Stimulated activated CD4-positive, alpha-beta T cell treated with anti-CD3 and anti-CD28 coated beads, TNF-alpha, amount 100 ng/mL, for 48 hours (primary cell): Measurements from ENCODE around the gene F10.

Experiments used
- DNase-seq, 3 donors: peaks; one replicate each; pipeline ENCODE4 v3.0.0-alpha.2; 2020; ENCODE audit warnings: low read depth in 3 of 3

F10 gene

DNA sequence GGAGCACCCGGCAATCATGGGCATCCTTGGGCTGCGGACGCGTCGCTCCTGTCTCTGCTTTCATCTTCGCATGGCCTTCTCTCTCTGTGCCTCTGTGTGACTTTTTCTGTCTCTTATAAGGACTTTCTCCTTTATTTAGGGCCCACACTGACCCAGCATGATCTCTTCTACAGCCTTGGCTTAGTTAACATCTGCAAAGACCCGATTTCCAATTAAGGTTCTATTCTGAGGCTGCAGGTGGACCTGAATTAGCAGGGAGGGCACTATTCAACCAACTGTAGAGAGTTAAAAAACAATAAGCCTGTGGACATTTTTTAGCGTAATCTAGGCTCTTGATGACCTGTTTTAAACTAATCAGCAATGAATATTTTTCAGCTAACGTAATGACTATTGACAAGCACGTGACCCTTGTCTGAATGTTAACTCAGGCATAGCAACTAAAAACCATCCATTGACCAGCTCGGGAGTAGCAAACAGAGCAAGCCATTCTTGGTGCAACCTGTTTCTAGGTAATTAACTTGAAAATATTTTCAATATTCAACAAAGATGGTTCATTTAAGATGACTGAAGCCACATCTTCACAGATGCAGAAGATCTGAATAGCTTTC lies 15.2 kb downstream of the F10 start:
- DNase-seq = no peak

DNA sequence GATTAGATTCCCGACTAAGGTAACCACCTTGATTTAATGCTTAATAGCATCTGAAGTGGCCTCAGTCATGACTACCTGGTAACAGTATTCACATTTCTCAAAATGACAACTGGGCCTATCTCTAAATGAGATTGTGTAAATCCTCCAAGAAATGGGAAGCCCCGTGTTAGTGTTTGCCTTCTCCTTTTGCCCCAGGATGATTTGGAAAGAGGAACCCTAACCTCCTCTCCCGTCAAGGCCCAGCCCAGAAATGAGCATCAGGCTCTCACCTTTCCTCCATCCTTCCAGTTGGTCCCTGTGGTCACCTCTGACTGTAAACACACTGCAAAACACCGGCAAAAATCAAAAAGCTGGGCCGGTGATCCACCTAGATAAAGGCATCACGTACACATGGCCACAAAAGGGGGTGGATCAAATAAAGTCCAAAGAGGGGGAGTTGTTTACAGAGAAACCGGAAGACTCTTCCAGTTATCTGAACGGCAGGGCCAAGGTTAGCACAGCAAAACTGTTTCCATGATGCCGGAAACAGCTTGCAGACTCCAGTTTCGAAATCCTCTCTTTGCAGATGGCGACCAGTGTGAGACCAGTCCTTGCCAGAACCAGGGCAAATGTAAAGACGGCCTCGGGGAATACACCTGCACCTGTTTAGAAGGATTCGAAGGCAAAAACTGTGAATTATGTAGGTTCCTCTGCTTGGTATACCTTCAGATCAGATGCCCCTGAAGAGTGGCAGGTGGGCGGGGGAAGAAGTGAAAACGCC lies 16.4 kb downstream of the F10 start:
- no peak for DNase-seq

DNA sequence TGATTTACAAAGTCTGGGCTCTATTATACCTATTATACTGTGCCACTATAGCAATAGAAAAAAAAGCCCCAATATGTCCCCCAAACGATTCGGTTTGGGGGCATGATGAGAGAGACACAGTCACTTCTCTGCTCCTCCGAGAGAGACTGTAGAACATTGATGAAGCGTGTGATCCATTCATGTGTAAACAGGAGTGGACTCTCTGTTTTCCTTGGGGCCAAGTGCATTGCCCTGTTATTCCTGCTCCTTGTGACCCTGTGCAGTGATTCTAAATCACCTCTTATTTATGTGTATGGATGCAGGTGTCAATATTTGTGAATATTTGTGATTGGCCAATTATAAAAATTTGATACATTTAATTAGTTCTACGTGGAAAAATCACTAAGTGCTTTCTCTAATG lies 17.0 kb downstream of the F10 start:
- DNase-seq = no peak

DNA sequence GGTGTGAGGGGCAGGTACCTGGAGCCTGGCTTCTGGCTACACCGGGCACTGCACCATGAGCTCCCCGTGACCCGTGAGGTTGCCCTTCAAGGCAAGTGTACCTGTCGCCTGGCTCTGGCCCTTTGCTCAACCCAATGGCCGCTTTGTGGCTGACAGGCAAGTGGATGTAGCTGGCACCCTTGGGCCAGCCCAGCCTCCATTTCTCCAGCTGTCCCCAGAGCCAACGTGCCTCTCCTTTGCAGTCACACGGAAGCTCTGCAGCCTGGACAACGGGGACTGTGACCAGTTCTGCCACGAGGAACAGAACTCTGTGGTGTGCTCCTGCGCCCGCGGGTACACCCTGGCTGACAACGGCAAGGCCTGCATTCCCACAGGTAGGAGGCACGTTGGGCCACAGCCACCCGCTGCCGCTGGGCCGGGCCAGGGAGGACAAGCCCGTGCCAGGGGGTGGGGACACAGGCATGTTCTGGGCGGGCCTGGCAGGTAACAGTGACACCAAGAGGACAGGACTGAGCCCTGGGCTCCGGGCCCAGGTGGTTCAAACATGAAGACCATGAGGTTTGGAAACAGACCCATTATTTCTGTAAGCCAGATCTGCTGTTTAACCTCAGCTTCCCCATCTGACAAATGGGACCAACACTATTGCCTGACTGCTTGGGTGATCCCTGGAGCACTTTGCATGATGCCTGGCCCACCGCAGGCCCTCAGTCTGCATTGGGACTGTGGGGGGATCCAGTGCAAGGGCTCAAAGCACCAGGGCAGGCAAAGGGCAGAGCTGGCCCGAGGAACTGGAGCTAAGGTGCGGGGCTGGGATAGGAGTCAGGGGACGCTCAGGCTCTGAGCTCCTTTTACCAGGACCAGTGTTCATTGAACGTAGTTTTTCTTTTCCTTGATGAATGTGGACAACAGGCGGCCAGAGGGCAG lies 18.3 kb downstream of the F10 start:
- DNase-seq = no peak

DNA sequence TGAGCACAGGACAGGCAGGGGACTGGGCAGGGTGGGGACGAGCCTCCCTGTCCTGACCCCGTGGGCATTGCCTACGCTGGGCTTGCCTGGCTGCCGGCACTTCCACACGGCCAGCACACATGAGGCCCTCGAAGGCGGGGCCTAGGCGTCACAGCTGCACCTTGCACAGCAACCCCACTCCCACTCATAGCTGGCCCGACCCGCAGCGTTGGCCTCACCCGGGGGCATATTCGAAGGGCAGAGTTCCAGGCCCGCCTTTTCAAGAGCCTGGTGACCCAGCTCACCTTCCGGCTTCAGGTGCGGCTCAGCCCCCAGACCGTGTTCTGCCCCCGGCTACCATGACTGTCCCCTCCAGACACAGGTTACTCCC lies 19.0 kb downstream of the F10 start:
- no peak for DNase-seq

DNA sequence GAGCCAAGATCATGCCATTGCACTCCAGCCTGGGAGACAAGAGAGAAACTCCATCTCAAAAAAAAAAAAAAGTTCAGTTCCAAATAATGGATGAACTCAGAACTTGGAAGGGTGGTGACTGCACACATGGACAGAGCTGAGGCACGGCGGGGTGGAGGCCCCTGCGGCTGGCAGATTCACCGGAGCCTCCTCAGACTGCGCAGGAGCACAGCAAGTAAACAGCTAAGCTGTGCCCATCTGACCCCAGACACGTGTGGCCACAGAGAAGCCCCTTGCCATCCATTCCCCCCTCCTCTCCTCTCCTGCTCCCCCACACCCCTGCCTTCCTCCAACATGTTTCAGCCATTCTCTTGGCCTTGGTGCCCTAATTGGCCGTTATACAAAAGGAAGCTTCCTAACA lies 20.3 kb downstream of the F10 start:
- DNase-seq = no peak

DNA sequence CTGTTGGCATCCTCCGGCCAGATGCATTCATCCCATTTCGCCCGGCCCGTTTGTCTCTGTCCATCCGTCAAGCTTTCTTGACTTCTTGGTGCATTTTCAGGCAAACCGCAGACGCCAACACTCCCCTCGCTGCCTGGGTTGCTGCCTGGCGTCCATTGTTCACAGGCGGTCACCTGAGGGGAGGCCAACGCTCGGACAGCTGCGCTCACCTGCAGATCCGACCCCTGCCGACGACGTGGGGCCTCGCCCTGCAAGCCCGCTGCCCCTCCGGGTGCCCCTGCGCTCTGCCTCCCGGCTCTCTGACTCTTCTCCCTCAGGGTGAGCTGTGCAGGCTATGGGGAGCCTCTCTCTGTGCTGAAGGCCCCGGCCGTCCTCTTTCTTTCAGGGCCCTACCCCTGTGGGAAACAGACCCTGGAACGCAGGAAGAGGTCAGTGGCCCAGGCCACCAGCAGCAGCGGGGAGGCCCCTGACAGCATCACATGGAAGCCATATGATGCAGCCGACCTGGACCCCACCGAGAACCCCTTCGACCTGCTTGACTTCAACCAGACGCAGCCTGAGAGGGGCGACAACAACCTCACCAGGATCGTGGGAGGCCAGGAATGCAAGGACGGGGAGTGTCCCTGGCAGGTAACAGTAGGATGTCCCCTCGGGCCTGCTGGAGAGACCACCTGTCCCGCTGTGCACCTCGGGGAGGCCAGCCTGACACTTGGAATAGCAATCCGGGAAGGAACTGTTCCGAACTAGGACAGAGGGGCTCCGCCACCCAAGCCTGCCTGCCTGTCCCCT lies 21.1 kb downstream of the F10 start:
- DNase-seq = no peak

DNA sequence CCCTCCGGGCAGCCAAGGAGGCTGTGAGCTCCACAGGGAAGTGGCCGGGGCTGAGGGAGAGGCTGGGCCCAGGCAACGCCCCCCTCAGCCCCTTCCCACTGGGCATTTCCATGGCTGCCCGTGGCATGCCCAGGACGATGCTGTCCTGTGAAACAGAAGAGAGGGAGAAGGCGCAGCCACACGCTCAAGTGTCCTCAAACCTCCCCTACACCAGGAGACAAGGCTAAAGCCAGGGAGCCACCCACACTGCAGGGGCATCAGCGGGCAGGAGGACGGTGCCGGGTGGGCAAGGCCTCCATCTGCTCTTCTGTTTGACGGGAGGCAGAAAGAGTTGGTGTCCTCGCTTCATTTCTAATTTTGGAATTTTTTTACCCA lies 21.6 kb downstream of the F10 start:
- DNase-seq = no peak

DNA sequence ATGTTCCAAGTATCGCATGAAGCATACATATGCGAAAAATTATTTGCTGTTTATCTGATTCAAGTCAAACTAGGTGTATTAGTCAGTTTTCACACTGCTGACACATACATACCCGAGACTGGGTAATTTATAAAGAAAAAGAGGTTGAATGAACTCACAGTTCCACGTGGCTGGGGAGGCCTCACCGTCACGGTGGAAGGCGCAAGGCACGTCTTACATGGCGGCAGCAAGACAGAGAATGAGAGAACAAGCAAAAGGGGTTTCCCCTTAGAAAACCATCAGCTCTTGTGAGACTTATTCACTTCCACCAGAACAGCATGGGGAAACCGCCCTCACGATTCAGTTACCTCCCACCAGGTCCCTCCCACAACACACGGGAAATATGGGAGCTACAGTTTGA lies 22.9 kb downstream of the F10 start:
- DNase-seq = peak in 2 of 3 donors; percentile 24 to 72

DNA sequence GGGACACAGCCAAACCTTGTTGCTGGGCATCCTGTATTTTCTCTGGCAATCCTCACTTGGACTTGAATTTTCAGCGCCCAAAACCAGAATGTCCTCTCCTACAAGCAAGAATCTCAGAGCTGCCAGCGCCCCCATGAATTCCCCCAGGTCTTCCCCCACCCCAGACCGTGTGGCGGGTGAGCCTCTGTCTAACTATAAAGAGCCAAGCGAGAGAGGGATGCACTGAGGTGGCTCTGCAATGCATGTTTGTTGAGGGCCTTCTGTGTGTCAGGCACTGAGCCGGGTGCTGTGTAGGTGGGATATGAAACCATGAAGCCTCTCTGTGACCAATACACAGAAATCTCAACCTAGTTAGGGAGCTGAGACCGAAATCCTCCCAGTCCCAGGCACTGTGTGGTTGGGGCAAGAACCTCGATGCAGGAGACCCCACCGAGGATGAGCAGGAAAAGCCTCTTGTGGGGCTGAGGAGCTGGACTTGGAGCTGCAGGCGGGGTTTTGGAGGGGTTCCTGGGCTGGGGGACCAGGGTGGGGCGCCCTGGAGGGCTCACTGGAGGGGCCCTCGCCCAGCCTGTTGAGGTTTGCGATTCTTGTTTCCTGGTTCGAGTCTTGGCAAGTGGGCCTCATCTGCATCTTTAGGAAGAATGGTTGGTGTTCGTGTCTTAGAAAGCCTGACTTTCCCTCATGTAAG lies 23.5 kb downstream of the F10 start:
- DNase-seq = no peak

DNA sequence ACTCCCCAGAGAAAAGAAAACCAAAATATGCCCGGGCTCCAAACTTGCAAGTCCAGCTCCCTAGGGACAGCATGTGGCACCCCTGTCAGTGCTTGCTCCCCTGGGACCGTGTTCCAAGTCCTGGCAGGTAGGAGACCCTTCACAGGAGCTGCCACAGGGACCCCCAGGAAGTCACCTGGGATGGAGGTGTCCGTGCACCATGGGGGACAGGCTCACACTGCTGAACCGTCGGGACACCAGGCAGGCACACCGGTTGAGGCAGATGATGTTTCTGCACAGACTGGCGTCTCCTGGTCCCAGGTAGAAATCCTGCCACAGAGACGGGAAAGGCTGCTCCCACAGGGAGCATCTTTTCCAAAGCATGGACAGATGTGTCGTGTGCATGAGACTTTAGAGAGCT lies 24.2 kb downstream of the F10 start:
- no peak for DNase-seq

DNA sequence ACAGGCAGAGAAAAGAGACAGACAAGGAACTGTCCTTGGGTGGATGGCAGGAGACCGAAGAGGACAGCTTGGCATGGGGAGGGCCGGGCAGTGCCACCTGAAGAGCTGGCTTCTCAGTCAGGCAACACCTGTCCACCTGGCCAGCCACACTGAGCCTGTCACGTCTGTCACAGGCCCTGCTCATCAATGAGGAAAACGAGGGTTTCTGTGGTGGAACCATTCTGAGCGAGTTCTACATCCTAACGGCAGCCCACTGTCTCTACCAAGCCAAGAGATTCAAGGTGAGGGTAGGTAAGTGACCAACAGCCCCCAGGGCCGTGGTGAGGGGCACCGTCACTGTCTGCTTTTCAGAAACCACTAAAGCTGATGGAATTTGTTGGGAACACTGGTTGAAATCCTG lies 24.6 kb downstream of the F10 start:
- no peak for DNase-seq

DNA sequence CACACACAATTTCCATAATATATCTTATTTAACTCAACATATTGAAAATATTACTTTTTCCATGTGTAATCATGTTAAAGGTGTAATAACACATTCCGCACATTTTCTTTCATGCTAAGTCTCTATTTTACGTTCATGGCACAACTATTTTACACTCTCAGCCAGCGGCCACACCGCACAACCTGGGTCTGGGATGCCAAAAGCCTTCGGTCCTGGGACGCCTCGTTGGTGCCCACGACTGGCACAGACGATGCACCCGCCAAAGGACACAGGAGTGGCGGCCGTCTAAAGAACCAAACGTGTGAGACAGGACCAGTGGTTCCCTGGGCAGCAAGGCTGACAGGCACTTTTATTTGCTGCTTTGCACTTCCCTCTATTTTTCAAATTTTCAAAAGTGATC lies 25.8 kb downstream of the F10 start:
- DNase-seq = no peak

DNA sequence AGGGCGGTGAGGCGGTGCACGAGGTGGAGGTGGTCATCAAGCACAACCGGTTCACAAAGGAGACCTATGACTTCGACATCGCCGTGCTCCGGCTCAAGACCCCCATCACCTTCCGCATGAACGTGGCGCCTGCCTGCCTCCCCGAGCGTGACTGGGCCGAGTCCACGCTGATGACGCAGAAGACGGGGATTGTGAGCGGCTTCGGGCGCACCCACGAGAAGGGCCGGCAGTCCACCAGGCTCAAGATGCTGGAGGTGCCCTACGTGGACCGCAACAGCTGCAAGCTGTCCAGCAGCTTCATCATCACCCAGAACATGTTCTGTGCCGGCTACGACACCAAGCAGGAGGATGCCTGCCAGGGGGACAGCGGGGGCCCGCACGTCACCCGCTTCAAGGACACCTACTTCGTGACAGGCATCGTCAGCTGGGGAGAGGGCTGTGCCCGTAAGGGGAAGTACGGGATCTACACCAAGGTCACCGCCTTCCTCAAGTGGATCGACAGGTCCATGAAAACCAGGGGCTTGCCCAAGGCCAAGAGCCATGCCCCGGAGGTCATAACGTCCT lies 26.4 kb downstream of the F10 start:
- no peak for DNase-seq

DNA sequence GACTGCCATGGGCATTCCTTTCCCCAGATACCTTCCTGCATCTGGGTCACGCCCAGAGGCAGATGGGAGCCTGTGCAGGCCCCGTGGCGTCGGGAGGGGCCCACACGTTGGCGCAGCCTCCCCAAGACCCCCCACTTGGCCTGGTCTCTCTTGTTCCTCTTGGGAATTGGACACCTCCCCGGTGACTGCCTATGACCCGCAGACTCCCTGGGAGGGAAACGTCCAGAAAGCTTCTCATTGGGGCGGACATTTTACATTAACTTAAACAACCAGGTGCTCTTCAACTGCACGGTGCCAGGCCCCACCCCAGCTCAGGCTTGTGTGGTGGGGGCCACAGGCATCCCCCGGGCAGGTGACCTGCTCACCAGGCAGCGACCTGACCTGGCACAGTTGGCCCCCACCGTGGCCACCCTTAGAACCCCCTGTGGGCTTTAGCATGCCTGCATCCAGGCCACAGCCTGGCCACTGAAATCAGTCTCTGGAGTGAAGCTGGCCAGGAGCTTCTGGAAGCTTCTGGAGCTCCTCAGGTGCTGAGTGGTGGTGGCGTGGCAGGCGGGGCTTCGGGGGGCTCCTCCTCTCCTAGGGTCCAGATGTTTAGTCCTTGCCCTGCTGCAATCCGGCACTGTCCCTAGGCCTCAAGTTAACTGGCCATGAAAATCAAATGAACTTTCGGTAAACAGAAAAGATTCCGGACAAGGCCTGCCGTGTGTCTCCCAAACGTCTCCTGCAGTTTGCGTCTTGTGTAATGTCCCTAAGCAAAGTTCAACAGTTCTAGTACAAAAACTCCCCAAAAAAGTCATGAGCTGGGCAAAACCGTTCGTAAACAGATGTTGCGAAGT lies 27.3 kb downstream of the F10 start:
- DNase-seq = no peak

DNA sequence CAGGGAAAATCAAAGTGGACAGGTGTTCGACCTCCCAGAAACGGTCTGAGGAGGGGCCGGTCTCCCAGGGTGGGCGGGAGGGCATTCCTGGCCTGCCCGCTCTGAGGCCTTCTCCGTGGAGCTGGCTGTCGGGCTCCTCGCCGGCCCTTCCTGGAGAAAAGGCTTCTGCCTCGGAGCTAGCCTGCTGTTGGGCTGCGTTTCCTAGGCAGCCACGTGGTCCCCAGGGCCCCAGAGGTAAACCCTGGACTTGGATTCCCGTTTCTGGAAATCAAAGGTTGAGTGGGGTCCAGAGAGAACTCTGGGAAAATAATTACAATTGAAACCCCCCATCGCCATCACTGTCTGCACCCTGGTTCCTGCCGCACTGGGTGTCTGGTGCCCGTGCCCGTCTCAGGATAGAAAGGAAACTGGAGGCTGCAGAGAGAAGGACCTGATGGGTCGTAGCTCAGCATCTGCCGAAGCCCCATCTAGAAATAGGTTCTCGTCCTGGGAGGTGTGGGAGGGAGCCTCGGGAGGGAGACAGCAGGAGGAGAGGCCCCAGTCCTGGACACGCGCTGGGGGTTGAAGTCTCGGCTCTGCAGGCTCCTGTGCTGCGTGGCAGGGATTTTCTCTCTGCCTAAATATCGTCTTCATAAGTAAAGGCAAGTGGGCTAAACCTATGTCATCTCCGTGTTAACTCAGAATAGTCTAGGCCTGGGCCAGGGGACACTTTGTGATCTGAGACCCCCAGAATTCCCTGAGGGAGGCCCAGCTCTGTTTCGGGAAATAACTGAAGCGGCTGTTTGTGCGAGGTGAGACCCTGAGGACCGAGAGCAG lies 28.2 kb downstream of the F10 start:
- DNase-seq = no peak

DNA sequence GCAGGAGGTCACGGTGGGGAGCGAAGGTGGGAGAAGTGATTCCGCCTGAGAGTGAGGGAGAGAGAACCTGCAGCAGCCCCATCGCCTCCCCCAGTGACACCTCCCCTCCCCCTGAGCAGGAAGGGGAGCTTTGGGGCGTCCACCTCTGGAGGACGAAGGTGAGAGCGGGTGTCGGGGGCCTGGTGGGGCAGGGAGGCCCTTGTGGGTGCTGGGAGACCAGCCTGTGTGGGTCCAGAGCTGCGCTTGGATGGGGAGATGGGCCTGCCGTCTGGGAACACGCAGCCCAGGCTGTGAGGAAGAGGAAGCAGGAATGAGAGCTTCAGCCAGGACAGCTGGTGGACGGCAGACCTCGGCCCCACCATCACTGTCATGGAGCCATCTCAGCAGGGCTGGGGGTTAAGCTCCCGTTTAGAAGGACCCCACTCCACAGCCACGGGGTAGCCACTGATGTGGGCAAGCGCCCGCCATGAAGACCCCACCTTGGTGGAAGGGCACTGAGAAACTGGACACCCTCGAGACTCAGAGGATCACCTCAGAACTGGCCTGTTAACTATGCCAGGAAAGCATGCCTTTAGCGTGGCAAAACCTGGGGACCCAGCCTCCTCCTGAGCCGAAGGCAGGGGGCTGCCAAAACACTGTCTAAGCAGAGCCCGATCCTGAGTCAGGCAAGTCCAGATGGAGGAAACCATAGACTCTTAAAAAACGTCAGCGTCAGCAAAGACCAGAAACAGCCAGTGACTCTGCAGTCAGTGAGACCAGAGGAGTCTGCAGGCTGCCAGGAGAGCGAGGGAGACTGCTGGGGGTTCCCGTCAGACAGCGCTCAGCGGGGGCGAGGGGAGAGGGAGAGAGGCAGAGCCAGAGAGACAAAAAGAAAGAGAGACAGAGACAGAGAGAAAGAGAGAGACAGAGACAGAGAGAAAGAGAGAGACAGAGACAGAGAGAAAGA lies 29.4 kb downstream of the F10 start:
- DNase-seq = no peak

DNA sequence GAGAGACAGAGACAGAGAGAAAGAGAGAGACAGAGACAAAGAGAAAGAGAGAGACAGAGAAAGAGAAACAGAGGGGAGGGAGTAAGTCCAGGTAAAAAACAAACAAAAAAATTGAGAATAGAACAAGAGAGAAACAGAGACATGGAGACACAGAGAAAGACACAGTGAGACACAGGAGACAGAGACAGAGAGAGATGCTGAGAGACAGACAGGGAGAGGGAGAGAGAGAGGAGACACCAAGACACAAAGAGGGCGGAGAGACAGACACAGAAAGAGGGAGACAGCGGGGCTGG lies 30.0 kb downstream of the F10 start:
- DNase-seq = no peak
